Spleen (tissue), 7 donors: ENCODE measurements around the gene CSRP2.

Source experiments
- CTCF ChIP-seq, 11 experiments: fragments of 200-600 bp in 7 of 11; fragments of 450-650 bp in 4 of 11; sonication (generic) in 4 of 11; IDR thresholded peaks in 8 of 11; conservative IDR thresholded peaks in 3 of 11; 1 replicate in 7 of 11; 2 replicates in 4 of 11; pipeline versions ENCODE4 v1.4.0 to v1.8.0; 2016 to 2021; ENCODE audit warnings: antibody characterized with exemption in 11 of 11, inconsistent platforms in 4 of 11, mild to moderate bottlenecking in 1 of 11
- POLR2A ChIP-seq, 3 donors: fragments of 450-650 bp; IDR thresholded peaks; one replicate each; pipeline ENCODE4 v1.5.1; 2017; ENCODE audit warnings: antibody characterized with exemption in 3 of 3, mild to moderate bottlenecking in 1 of 3
- POLR2AphosphoS5 ChIP-seq, 3 donors: sonication (generic); formaldehyde crosslinking; IDR thresholded peaks; one replicate each; pipeline ENCODE4 v1.5.1; 2017; ENCODE audit warnings: antibody characterized with exemption in 3 of 3
- donor health status: DM: no; HTN: no; CAD: no; lungs with moderate emphysema.
- donor health status: DM: no; HTN: no; CAD: no.
- donor health status: DM: no; HTN: no; CAD: no.

- TF ChIP-seq CTCF (IDR thresholded peaks at IDR 0.05 in 8 of 11, conservative IDR thresholded peaks at IDR 0.05 in 3 of 11) (no peak), POLR2A (IDR thresholded peaks at IDR 0.05) (no peak), POLR2AphosphoS5 (IDR thresholded peaks at IDR 0.05) (no peak)
Observed at GRCh38 chr12:76866726-76867125, 12.1 kb downstream of the CSRP2 start.
